Spleen (tissue), 11 donors: ENCODE measurements around the gene FRS3. TPM values are rescaled to one million over a fixed set of nuclear protein-coding genes. Genes with fewer than 3 reads are reported as not detected.

Source experiments
- DNase-seq: peaks from one replicate; pipeline ENCODE4 v3.0.0-alpha.2; 2020
- H3K27ac ChIP-seq, 8 donors: fragments of 200-600 bp; sonication (generic) in 7 of 8; 1 replicate in 4 of 8; 2 replicates in 4 of 8; pipeline versions ENCODE4 v1.5.0 to v1.8.0; 2016 to 2021; ENCODE audit warnings: inconsistent platforms in 4 of 8, mild to moderate bottlenecking in 4 of 8, moderate library complexity in 1 of 8
- H3K27me3 ChIP-seq, 7 donors: fragments of 200-600 bp; sonication (generic) in 6 of 7; replicated peaks in 1 of 7; 1 replicate in 4 of 7; 2 replicates in 3 of 7; pipeline versions ENCODE4 v1.5.0 to v1.8.0; 2016 to 2021; ENCODE audit warnings: inconsistent platforms in 3 of 7, mild to moderate bottlenecking in 1 of 7
- H3K36me3 ChIP-seq, 6 donors: fragments of 200-600 bp; sonication (generic) in 5 of 6; 1 replicate in 4 of 6; 2 replicates in 2 of 6; pipeline versions ENCODE4 v1.5.0 to v1.8.0; 2016 to 2021; ENCODE audit warnings: inconsistent platforms in 2 of 6
- H3K4me1 ChIP-seq, 6 donors: fragments of 200-600 bp; sonication (generic) in 5 of 6; 1 replicate in 3 of 6; 2 replicates in 3 of 6; pipeline versions ENCODE4 v1.5.0 to v1.8.0; 2016 to 2021; ENCODE audit warnings: inconsistent platforms in 3 of 6
- H3K4me3 ChIP-seq, 8 donors: fragments of 200-600 bp; sonication (generic) in 7 of 8; 1 replicate in 4 of 8; 2 replicates in 4 of 8; pipeline versions ENCODE4 v1.5.0 to v1.8.0; 2016 to 2021; ENCODE audit warnings: inconsistent platforms in 4 of 8, mild to moderate bottlenecking in 4 of 8, moderate library complexity in 2 of 8
- H3K9me3 ChIP-seq, 8 donors: fragments of 200-600 bp; sonication (generic) in 7 of 8; 1 replicate in 4 of 8; 2 replicates in 4 of 8; pipeline versions ENCODE4 v1.5.0 to v1.8.0; 2016 to 2021; ENCODE audit warnings: inconsistent platforms in 4 of 8
- CTCF ChIP-seq, 11 experiments: fragments of 200-600 bp in 7 of 11; fragments of 450-650 bp in 4 of 11; sonication (generic) in 4 of 11; IDR thresholded peaks in 8 of 11; conservative IDR thresholded peaks in 3 of 11; 1 replicate in 7 of 11; 2 replicates in 4 of 11; pipeline versions ENCODE4 v1.4.0 to v1.8.0; 2016 to 2021; ENCODE audit warnings: antibody characterized with exemption in 11 of 11, inconsistent platforms in 4 of 11, mild to moderate bottlenecking in 1 of 11
- POLR2A ChIP-seq, 3 donors: fragments of 450-650 bp; IDR thresholded peaks; one replicate each; pipeline ENCODE4 v1.5.1; 2017; ENCODE audit warnings: antibody characterized with exemption in 3 of 3, mild to moderate bottlenecking in 1 of 3
- POLR2AphosphoS5 ChIP-seq, 3 donors: sonication (generic); formaldehyde crosslinking; IDR thresholded peaks; one replicate each; pipeline ENCODE4 v1.5.1; 2017; ENCODE audit warnings: antibody characterized with exemption in 3 of 3
- WGBS, 5 donors: extraction: QIAGEN DNeasy Blood & Tissue Kit in 3 of 5; methylation state at CpG; one replicate each; pipeline versions ENCODE4 v1.1.5 to v1.1.7; 2013 to 2018; 5-methylcytosine and 5-hydroxymethylcytosine counted together
- intact Hi-C: fragments of 100-400 bp; cut with DNase I; formaldehyde crosslinking; loops from one replicate; pipeline ENCODE4 v1.15.0; 2023; ENCODE audit warnings: low total_unique reads
- polyA plus RNA-seq, 3 donors: library from polyadenylated mRNA; stranded (reverse); fragments of 200-250 nt; gene quantifications; one replicate each; pipeline ENCODE4 v1.2.1, GENCODE V29; 2013
- total RNA-seq, 7 donors: library from RNA; depleted of rRNA in 3 of 7; stranded (reverse); fragments of >200 nt in 3 of 7; fragmentation: NEBNext Ultra II Directional in 4 of 7; extraction: Animal tissue kit (Norgen Biotek cat#: 25700) in 4 of 7; gene quantifications; one replicate each; pipeline versions ENCODE4 v1.1.0 to v1.2.1, GENCODE V29; 2016 to 2021
- donor health status: healthy with polysubstance abuse.
- donor health status: DM: no; HTN: no; CAD: no; lungs with moderate emphysema.
- donor health status: DM: no; HTN: no; CAD: no.
- donor health status: Bipolar disorder and iron deficiency.
- donor health status: healthy.
- donor health status: DM: no; HTN: no; CAD: no.
- donor health status: DM: yes; HTN: yes; CAD: no.

The FRS3 gene
- total and polyA plus RNA-seq, 10 donors, result 2.6 to 7.3 (median 6.0) TPM

- H3K4me1 ChIP-seq, result peaks cover 0 to 42% (median 14%) of the 10 kb centered on the region in 6 donors
- TF ChIP-seq POLR2AphosphoS5 (IDR thresholded peaks at IDR 0.05) (no peak), POLR2A (IDR thresholded peaks at IDR 0.05) (no peak), CTCF (IDR thresholded peaks at IDR 0.05 in 8 of 11, conservative IDR thresholded peaks at IDR 0.05 in 3 of 11) (no peak)
- H3K9me3 ChIP-seq, result no peaks in the 10 kb centered on the region
- H3K4me3 ChIP-seq, result no peak overlapping the region
- WGBS, 5 donors, result 82 to 90% (median 87%) methylated on average over 18 to 29 of the region's 29 CpGs
- H3K27me3 ChIP-seq, result no peaks in the 10 kb centered on the region
- intact Hi-C loops, result loop anchor here (10.0 kb wide), 1 partner anchor 167 kb away; no protein-coding TSS in a partner anchor
- peaks cover 0 to 75% (median 52%) of the 10 kb centered on the region in 6 donors for H3K36me3 ChIP-seq
- DNase-seq, result no peak
- no peak overlapping the region for H3K27ac ChIP-seq
These were observed 8.4 kb downstream of the FRS3 start for GRCh38 chr6:41771058-41771983.

GRCh38 chr6:41770381-41771057 lies 9.2 kb downstream of the FRS3 start:
- Histone ChIP-seq H3K36me3 (peaks cover 0 to 67% (median 48%) of the 10 kb centered on the region in 6 donors), H3K4me1 (peaks cover 0 to 38% (median 11%) of the 10 kb centered on the region in 6 donors), H3K9me3 (no peaks in the 10 kb centered on the region), H3K27ac (no peak overlapping the region), H3K27me3 (no peaks in the 10 kb centered on the region), H3K4me3 (no peak overlapping the region)
- TF ChIP-seq POLR2AphosphoS5 (IDR thresholded peaks at IDR 0.05) (no peak), CTCF (IDR thresholded peaks at IDR 0.05 in 8 of 11, conservative IDR thresholded peaks at IDR 0.05 in 3 of 11) (no peak), POLR2A (IDR thresholded peaks at IDR 0.05) (no peak)
- 91 to 97% (median 94%) methylated on average over 26 to 30 of the region's 30 CpGs for whole genome bisulfite sequencing, 5 donors
- DNase-seq, result no peak
- intact Hi-C loops, result loop anchor here (10.0 kb wide), 1 partner anchor 166 kb away; no protein-coding TSS in a partner anchor

- TF ChIP-seq POLR2AphosphoS5 (IDR thresholded peaks at IDR 0.05), result no peak
- no peak for TF ChIP-seq CTCF (IDR thresholded peaks at IDR 0.05 in 8 of 11, conservative IDR thresholded peaks at IDR 0.05 in 3 of 11)
- TF ChIP-seq POLR2A (IDR thresholded peaks at IDR 0.05), result no peak
- H3K4me3 ChIP-seq, result no peak overlapping the region
- H3K4me1 ChIP-seq, result peaks cover 0 to 38% (median 10%) of the 10 kb centered on the region in 6 donors
- DNase-seq, result no peak
- no peaks in the 10 kb centered on the region for H3K9me3 ChIP-seq
- intact Hi-C loops, result no loop called here
- no peak overlapping the region for H3K27ac ChIP-seq
- H3K27me3 ChIP-seq, result no peaks in the 10 kb centered on the region
- WGBS, 5 donors, result 93 to 99% (median 96%) methylated on average over 8 of the region's 8 CpGs
- H3K36me3 ChIP-seq, result peaks cover 0 to 56% (median 37%) of the 10 kb centered on the region in 6 donors
These were observed 10.3 kb downstream of the FRS3 start for GRCh38 chr6:41769376-41769775.
